NCI-H2171 (cell line): ENCODE results near the gene CREG2.

ENCODE experiments used
- DNase-seq: peaks from one replicate; lab custom pipeline; 2025; lab: John Stamatoyannopoulos, UW

The CREG2 gene

DNA sequence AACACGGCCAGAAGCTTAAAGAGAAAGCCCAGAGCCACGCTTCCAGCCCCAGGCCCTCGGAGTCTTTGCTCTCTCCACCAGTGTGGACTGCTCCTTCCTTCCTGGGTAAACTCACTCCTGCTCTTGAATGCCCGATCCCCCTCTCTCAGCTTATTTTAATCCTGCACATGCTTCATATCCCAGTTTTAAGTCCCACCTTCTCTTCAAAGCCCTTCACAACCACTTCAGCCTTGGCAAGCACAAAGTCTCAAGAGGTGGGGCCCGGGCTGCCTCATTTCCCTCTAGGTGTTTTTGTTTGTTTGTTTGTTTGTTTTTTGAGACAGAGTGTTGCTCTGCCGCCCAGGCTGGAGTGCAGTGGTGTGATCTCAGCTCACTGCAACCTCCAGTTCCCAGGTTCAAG lies 21.6 kb upstream of the CREG2 start:
- DNase-seq: no peak

GRCh38 chr2:101405351-101405899 lies 18.1 kb upstream of the CREG2 start:
- DNase-seq: no peak

DNA sequence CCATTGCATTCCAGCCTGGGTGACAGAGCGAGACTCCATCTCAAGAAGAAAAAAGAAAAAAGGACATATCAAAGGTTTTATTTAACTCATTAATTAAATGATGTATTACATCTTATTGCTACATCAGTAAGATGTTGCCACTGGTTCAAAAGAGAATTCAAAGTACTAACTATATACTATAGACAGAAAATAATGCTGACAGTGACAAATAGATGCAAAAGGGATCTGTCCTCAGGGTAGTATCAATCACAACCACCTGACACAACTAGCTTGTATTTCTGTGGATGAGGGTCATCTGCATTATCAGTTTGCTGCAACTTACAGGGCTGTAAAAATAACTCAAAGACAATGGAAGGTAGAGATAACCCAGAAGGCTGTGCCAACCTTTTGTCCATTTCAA lies 16.4 kb upstream of the CREG2 start:
- no peak for DNase-seq

GRCh38 chr2:101402630-101403029 lies 15.3 kb upstream of the CREG2 start:
- no peak for DNase-seq

- no peak for DNase-seq
Measured at GRCh38 chr2:101401906-101402305, 14.6 kb upstream of the CREG2 start.

- DNase-seq: no peak
Measured at GRCh38 chr2:101401326-101401665, 14.0 kb upstream of the CREG2 start.

- no peak for DNase-seq
Measured at GRCh38 chr2:101400506-101401325, 13.4 kb upstream of the CREG2 start.

DNA sequence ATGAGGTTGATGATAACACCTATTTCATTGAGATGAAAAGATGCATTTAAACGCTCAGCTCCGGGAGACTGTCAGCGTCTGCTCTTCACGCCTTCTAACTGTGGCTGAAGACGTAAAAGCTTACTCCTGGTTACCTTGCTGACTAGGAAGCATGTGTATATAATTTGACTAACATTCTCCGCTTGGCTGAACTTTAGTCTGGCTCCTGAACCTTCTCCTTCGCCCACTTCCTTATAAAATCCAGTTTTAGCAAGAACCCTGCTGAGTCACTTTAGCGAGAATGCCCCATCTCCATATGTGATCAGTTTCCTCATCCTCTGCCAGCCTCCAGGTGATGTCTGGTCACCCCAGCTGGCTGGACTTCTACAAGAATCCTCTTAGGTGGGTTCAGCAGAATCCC lies 12.7 kb upstream of the CREG2 start:
- DNase-seq: no peak

- peak; percentile 73 for DNase-seq
Measured at GRCh38 chr2:101399021-101399799, 11.9 kb upstream of the CREG2 start.

GRCh38 chr2:101398116-101398821 lies 11.0 kb upstream of the CREG2 start:
- no peak for DNase-seq

- no peak for DNase-seq
Measured at GRCh38 chr2:101396316-101396717, 9.0 kb upstream of the CREG2 start.

GRCh38 chr2:101395545-101396315 lies 8.4 kb upstream of the CREG2 start:
- DNase-seq: no peak

DNA sequence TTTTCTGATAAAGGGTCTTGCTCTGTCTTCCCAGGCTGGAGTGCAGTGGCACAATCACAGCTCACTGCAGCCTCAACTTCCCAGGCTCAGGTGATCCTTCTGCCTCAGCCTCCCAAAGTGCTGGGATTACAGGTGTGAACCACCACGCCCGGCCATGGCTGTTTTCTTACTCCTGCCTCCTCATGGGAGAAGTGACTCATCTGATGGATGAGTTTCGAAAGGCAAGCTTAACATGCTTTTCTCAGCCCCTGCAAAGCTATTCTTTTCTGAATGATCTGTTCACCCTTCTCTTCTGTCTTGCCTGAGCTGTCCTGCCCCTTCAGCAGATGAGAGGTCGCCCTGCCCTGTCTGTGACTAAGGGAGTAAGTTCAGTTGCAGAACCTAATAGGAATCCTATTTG lies 929 bp upstream of the CREG2 start:
- DNase-seq: no peak

- no peak for DNase-seq
Measured at GRCh38 chr2:101386599-101387150, 628 bp downstream of the CREG2 start.

DNA sequence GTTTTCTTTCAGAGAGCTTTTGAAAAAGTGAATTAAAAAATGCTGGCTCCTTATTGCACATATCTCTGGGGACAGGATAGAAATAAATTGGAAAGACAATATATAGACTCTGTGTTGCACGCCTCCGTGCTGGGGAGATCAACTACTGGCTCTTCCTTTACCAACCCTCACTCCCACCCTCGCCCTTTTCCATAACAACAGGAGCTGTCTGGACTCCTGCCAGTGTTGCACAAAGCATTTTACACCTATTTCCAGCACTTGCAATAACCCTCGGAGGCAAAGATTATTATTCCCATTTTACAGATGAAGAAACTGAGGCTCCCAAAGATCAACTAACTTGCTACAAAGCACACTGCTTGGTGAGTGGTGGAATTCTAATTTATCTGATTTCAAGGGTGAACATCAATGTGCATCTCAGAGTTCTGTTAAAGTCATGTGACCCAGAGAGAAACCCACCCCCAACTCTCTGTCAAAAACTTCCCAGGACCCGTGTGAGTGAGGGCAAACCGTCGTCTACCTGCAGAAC lies 4.2 kb downstream of the CREG2 start:
- no peak for DNase-seq

DNA sequence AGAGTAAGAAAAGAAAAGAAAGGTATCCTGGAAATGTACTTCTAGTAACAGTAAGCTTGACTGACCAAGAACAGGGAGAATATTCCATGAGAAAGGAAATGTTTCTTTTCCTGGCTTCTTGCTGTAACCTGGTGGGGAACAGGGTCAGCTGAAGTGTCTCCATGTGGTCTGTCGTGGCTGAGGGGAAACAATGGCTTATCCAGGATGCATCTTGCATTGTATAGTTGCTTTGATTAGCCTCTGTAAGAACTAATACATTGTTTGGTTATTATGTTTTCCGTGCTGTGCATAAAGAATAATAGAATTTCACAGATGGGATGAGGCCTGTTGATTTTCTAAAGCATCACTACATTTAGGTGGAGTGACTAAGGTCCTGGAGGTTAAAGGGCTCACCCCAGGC lies 4.9 kb downstream of the CREG2 start:
- no peak for DNase-seq

DNA sequence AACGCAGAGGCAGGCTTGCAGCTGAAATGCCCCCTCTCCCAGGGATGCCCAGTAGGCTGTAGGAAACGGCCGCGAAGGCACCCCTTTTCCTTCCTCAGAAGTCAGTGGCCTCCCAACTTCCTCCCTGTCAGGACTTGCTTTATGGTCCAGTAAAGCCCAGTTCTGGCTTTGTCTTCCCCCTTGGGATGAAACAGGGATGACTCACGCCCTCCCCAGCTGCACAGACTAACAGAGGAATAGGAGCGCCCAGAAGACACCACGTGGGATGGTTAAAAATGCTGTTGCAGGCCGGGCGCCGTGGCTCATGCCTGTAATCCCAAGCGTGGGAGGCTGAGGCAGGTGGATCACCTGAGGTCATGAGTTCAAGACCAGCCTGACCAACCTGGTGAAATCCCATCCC lies 6.9 kb downstream of the CREG2 start:
- no peak for DNase-seq

DNA sequence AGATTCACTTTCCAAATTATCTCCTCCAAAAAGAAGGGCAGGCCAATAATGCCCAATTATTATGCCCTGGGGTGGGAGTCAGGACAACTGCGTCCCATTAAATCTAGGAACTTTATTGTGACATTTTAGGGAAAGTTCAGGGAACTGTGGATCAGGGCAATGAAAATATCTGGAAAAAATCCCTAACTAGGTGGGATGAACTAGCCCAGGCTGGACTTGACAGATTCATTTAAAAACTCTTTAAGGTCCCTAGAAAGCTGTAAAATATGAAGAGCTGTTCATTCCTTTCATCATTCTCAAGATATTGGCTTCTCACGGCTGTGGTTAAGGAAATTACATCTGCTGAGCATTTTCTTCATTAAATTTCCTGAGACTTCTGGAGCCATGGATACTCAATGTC lies 8.2 kb downstream of the CREG2 start:
- no peak for DNase-seq

GRCh38 chr2:101375653-101376052 lies 11.7 kb downstream of the CREG2 start:
- no peak for DNase-seq

- DNase-seq: no peak
Measured at GRCh38 chr2:101374821-101375561, 12.3 kb downstream of the CREG2 start.

DNA sequence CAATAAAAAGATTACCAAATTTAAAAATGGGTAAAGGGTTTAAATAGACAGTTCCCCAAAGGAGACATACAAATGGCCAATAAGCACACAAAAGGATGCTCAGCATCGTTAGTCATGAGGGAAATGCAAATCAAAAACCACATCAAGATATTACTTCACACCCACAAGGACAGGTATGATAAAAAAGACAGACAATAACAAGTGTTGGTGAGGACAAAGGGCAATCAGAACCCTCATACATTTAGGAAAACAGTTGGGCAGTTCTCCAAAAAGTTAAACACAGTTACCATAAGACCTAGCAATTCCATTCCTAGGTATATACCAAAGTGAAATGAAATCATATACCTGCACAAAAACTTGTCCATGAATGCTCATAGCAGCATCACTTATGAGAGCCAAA lies 14.5 kb downstream of the CREG2 start:
- DNase-seq: no peak
